ENCODE measurements around the gene CELSR2.
A peak's percentile ranks its signal among the peaks of the same experiment; 100 is the strongest.
"Not testable (repeated sequence)": the region's sequence is repeated elsewhere in the genome, so short reads cannot be mapped to it uniquely, and the experiment has no call there.

CELSR2 gene, protein sequence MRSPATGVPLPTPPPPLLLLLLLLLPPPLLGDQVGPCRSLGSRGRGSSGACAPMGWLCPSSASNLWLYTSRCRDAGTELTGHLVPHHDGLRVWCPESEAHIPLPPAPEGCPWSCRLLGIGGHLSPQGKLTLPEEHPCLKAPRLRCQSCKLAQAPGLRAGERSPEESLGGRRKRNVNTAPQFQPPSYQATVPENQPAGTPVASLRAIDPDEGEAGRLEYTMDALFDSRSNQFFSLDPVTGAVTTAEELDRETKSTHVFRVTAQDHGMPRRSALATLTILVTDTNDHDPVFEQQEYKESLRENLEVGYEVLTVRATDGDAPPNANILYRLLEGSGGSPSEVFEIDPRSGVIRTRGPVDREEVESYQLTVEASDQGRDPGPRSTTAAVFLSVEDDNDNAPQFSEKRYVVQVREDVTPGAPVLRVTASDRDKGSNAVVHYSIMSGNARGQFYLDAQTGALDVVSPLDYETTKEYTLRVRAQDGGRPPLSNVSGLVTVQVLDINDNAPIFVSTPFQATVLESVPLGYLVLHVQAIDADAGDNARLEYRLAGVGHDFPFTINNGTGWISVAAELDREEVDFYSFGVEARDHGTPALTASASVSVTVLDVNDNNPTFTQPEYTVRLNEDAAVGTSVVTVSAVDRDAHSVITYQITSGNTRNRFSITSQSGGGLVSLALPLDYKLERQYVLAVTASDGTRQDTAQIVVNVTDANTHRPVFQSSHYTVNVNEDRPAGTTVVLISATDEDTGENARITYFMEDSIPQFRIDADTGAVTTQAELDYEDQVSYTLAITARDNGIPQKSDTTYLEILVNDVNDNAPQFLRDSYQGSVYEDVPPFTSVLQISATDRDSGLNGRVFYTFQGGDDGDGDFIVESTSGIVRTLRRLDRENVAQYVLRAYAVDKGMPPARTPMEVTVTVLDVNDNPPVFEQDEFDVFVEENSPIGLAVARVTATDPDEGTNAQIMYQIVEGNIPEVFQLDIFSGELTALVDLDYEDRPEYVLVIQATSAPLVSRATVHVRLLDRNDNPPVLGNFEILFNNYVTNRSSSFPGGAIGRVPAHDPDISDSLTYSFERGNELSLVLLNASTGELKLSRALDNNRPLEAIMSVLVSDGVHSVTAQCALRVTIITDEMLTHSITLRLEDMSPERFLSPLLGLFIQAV (N-terminal part only)

DNA sequence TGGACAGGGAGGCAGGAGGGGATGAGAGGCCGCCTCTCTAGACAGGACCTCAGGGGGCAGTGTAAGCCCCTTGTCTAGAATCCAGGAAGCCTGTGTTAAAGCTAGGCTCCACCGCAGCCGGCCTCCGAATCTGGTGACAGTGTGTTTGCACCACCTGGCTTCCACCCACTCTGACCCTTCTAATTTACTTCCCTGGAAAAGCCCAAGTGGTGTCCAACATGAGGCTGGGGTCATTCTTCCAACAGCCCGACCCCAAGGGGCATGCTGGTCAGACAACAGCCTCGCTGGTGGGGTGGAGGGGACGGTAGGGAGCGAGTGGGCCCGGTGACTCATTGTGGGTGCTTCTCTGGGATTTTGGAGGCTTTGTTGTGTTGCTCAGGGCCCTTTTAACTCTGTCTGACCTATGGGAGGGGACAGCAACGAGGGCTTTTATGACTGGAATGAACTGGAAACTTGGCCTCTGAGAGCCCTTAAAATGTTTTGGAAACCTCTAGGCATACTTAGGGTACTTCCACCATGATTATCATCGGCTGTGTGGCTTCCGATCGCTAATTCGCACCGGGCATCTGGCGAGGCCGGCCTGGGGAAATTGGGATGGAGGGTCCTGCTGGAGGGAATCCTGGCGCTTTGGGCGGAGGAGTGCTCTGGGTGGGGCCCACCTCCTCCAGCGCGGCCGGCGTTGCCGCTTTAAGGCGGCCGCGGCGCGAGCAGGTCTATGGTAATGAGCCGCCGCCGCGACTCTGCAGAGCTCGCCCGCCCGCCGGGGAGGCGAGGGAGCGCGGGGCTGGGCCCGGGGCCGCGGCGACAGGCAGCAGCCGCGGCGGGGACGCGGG, at the start of gene CELSR2:
TSS of gene CELSR2 (plus strand) at position 743 of the 833 bp plus-strand sequence. CDS start 541 bp downstream, outside the sequence.
- no peak for DNase-seq

DNA sequence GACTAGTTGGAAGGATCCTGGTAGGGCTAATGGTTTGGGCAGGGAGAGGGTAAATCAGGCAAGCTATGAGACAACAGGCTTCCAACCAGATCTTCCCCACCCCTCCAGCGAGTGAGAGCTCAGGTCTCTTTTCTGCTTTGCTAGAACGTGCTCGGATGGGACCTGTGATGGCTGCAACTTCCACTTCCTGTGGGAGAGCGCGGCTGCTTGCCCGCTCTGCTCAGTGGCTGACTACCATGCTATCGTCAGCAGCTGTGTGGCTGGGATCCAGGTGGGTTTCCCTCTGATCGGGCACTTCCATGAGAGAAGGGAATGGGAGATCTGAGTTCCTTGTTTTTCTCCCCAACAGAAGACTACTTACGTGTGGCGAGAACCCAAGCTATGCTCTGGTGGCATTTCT, 49.6 kb upstream of the CELSR2 start:
- DNase-seq, result no peak

DNA sequence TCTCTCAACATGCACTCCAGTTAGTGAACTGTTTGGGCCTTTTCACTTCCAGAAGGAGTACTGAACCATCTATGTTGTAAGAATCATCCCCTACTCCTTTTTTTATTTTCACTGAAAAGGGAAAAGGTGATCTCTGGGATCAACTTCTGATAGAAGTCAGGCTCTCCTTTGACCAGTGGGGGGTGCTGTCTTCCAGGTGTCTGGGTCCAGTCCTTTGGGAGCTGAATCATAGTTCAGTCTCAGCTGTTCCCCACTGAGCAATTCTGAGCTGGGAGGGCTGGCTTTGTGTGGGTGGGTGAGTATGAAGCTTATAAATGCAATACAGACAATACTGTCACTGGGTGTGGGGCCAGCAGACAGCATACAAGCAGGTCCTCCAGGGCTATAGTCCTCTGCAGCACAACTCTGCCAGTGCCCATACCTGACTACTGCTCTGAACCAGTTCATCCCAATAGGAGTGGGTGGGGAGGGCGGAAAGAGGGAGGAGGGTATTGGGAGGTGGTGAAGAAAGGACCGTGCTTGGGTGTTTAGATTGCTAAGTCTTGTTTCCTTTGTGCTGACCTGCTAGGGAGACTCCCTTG, 48.1 kb upstream of the CELSR2 start:
- DNase-seq, result no peak

DNA sequence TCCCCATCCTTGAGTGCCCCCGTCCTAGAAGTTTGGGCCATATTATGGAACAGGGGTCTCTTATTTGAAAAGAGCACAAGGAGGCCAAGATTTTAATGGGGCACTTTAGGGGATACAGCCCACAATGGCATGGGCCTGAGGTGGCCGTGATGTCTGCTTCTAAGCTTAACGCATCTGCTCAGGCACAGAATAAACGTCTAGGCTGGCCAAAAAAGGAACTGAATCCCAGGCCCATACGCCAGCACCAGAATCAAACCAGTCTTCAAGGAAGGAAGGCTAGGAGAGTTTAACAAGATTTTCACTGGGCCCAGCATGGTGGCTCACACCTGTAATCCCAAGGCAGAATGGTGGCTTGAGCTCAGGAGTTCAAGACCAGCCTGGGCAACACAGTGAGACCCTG, 44.9 kb upstream of the CELSR2 start:
- no peak for DNase-seq

DNA sequence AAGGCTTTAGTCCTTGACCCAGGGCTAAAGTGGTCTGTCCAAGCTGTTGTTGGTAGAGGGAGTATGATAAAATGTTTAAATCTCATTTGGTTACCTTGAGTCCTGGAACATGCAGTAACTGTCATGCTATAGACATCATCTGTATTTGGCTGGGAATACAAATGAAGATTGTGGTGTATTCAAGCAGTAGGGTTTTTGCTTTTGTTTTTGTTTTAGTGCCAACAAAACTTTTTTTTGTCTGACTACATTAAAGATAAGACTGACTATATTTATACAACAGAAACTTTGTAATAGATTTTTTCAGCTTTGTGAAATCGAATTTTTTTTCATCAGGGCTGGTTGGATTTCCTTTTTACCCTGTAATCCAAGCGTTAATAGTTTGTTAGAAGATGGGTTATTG, 43.0 kb upstream of the CELSR2 start:
- no peak for DNase-seq

DNA sequence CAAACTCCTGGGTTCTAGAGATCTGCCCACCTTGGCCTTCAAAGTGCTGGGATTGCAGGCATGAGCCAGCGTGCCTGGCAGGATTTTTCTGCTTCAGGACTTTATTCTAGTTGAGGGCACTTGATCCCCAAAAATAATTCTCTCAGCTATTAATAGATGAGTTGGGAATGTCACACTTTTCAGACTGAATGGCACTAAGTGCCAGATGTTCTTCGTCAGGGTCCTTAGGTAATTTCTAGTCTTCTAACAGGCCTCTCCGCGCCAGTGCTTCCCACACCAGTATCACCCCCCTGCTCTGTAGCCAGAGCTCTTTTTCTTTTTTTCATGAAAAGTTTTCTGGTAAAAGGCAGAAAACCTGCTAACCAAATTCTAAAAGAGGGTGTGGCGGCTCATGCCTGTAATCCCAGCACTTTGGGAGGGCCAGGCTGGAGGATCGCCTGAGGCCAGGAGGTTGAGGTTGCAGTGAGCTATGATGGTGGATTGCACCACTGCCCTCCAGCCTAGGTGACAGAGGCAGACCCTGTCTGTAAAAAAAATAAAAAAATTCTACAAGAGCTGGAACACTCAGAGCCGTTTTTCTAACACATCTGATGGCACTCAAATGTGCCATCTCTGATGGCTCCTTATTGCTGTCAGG, 41.8 kb upstream of the CELSR2 start:
- no peak for DNase-seq

DNA sequence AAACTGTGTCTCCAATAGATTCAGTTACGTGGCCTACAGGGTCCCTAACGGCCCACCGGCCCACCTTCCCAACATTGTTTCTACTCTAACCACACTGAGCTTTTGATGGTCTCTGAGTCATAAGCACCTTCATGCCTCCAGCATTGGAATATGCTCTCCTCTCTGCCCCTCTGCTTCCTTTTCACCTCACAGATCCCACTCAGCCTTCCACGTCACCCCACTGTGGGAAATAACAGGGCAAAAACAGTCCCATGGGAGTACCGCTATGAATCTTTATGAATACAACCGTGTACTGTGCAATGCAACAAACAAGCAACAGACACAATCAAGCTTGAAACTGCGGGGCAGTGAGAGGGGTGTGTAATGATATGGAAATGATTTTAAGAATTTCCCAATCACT, 40.9 kb upstream of the CELSR2 start:
- DNase-seq, result no peak

DNA sequence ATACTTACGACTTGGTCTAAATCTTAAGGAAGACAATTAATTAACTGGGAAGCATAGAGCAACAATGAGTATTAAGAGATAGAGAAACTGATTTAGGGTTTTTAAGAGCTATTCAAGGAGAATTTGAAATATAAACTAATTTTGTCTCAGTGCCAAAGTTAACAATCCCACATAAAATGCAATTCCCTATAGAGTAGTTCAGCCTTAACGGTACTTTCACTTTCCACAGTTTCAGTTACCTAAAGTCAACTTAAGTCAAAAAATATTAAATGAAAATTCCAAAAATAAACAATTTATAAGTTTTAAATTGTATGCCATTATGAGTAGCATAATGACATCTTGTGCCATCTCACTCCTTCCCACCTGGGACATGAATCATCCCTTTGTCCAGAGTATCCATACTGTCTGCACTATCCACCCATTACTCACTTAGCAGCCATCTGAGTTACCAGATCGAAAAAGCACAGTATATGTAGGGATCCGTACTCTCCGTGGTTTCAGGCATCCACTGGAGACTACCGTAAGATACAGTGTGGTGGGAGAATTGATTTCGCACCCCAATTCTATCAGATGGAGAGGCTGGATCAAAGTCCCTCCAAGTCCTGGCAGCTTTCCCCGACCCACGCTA, 40.4 kb upstream of the CELSR2 start:
- DNase-seq, result no peak

DNA sequence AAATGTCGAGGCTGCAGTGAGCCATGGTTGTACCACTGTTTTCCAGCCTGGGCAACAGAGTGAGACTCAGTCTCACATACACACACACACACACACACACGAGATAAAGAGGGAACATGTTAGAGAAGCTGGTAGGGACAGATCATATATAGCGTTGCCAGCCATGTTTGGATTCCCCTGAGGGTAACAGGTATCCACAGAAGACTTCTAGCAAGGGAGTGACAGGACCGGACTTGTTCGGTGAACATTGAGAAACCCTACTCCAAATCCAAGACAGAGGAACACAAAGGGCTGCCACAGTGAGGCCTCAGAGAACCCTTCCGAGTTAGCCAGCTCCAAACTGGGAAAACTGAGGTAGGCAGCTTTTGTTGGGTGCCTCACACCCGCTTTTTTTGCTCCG, 39.3 kb upstream of the CELSR2 start:
- DNase-seq, result no peak

DNA sequence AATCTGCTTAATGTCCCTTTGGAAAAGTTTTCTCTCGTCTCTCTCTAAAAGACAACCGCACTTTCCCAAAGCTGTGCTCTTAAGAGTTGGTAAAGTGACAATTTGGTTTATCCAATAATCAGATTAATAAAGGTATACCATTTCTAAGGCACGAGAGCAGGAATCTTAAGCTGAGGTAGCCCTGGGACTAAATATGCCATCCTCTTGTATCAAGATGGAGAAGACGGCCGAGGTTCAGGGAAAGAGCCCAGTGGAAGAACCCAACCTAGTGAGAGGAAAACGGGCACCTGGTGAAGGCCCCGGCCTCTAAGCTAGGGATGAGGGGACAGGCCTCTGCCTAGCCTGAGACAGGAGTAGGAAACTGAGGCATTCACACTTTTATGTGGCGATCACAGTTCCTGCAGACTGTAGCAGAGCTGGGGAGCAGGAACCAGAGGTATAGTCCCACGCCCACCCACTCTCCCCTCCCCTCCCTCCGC, 36.0 kb upstream of the CELSR2 start:
- no peak for DNase-seq

DNA sequence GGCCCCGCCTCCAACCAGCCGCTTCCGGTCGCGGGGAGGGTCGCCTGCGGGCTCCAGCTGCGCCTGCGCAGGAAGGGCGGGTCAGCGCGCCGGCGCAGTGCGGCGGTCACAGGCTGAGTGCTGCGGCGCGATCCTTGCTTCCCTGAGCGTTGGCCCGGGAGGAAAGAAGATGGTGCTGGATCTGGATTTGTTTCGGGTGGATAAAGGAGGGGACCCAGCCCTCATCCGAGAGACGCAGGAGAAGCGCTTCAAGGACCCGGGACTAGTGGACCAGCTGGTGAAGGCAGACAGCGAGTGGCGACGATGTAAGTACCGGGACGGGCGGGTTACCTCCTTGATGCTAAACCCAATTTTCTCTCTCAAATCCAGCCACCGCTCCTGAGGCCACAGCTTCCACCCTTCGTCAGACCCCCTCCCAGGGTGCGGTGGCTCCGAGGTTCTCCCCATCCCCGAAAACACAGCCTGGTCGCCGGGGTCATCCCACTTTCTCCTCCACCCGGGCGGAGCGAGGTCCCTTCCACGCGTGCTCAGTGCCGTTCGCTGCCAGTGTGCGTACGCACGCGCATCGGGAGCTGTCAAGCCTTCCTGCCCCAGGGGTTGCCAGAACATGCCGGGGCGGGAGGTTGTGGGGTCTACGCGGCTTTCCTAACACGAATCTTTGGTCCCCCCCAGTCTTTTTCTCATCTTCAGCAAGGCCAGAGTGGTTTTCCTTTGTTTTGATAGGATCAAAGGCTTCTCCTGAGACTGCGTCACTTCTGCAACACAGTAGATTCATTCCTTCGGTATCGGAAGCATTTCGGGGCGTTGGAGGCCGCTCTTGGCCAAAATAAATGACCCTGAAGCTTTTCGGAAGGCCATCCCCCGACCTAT, 35.3 kb upstream of the CELSR2 start, which contains the start of gene SARS1:
TSS of gene SARS1 (plus strand) at position 95 of the 870 bp plus-strand sequence. CDS start at position 170, 75 bp downstream.
- peak; percentile 29 for DNase-seq

DNA sequence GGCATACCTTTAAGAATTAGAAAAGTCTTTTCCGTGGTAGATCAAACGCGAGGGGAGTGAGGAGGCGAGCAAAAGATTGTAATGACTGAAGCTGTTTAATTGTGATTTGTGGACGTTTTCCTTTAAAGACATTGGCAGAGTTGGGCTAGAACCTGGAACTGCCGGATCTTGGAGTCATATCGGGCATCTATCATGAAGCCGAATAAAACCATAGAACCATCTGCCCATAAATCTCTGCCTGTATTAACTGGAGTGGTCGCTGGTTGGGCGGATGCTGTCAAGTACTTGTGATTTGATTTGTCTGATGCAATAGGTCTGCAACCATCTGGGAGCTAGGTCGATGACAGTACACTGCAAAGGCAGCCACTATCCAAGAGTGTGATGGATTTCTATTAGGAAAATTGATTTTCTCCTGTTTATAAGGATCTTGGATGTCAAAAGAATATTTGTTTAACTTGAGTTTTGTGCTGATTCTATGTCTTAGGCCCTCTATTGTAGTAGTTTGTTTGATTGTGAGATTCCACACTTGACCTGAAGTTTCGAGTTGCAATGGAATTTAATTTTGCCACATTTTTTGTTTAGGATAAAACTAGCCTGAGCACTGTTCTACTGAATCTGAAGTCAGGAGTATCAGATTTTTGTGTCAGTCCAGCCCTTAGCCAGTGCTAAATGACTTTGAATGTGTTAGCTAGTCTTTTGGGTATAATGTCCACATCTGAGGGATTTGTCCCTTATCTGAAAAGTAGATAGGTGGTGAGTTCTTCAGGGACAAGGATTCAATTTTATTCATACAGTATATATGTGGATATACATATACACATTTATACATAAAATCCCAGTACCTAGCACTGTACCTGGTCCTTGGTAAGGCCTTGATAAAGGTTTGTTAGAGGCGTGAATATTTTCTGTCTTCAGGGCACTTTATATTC, 34.4 kb upstream of the CELSR2 start:
- DNase-seq, result peak; percentile 12

DNA sequence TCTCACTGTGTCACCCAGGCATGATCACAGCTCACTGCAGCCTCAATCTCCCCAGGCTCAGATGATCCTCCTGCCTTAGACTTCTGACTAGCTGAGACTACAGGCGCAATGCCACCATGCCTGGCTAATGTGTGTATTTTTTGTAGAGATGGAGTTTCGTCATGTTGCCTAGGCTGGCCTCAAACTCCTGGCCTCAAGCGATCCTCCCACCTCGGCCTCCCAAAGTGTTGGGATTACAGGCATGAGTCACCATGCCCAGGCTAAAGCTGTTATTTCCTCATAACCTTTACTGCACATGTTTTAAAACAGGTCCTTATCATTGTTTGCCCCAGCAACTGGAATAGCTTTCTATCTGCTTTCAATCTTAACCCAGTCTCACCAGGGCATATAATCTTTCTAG, 32.7 kb upstream of the CELSR2 start:
- no peak for DNase-seq

DNA sequence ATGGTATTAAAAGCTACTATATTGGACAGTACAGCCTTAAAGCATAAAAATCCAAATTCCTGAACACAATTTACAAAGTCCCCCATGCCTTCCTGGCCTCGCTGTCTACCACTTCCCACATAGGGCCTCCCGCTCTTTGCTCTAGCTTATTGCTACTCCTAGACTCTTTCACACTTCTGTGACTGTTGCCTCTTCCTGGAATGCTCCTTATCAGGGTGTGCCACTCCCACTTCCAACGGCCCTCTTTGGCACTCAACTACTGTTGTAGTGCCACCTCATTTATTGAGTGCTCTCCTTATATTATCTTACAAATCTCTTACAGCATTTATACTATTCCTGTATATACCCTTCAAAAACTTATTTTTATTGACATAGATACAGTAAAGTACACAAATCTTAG, 30.8 kb upstream of the CELSR2 start:
- DNase-seq, result no peak

DNA sequence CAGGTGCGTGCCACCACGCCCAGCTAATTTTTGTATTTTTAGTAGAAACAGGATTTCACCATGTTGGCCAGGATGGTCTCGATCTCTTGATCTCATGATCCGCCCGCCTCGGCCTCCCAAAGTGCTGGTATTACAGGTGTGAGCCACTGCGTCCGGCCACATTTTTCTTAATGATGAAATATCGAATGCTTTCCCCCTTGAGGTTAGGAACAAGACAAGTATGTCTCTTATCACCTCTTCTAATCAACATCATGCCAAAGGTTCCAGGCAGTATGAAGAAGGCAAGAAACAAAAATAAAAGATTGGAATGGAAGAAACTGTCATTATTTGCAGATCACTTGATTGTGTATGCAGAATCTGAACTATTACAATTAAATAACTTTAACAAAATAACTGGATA, 28.1 kb upstream of the CELSR2 start:
- not testable (repeated sequence) for DNase-seq

DNA sequence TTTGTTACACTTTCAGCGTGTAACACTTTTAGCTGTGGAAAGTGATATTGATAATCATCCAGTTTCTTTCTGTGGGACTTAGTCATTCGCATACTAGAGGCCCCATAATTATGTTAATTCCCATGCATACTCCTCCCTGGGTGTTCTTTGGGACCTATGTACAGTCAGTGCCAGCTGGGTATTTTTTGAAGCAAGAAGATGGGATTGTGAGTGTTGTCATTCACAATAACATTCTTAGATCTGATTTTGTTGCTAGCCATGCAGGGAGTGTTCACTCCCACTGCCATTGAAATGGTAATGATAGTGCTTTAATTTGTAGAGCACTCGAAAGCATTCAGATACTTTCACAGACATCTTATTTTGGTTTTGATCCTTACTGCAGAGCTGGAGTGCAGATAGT, 24.0 kb upstream of the CELSR2 start:
- no peak for DNase-seq

DNA sequence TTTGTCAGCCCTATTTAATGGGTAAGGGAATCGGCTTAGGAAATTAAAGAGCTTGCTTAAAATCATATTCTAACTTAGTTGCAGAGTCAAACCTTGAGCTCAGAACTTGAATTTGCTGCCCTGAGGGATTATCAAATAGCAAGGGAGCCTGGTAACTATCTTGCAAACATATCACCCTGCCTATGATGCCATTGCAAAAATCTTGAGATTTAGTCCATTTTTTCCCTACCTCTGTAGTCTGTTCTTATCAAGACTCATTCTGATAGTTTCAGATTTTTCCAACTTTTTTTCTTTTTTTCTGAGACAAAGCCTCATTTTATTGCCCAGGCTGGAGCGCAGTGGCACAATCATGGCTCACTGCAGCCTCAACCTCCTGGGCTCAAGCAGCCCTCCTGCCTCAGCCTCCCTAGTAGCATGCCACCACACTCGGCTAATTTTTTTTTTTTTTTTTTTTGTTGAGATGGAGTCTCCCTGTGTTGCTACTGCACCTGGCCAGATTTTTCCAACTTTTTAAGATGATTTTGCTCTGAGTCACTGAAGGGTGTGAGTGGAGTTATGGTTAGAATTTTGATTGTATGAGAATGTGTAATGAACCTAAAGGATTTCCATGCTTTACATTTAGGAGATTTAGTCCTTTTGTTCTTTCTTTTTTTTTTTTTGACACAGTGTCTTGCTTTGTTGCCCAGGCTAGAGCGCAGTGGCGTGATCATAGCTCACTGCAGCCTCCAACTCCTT, 23.5 kb upstream of the CELSR2 start:
- DNase-seq, result no peak

DNA sequence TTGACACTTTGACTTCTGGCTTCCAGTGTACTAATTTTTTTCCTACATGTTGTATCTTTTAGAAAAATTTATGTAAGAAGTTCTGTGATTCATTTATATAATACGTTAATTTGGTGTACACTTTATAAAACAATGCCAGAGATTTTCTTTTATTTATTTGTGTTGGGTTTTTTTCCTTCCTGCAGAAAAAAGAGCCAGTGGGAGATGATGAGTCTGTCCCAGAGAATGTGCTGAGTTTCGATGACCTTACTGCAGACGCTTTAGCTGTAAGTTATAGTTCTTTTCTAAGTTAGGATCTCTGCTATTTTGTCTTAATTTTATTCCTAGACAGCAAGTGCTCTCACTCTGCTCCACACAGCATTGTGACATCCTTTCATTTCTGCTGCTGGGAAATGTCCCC, 21.2 kb upstream of the CELSR2 start:
- no peak for DNase-seq
